GM13976 (cell line): Measurements from ENCODE around the gene SLC9A8.
A peak's percentile ranks its signal among the peaks of the same experiment; 100 is the strongest.

Experiments
- DNase-seq: peaks from one replicate; pipeline ENCODE4 v3.0.0; 2012; ENCODE audit warnings: low spot score
- in situ Hi-C: fragments of 300-500 bp; cut with MboI; formaldehyde crosslinking; loops from one replicate; pipeline ENCODE4 v1.12.0; 2022; ENCODE audit warnings: low sequenced_read_pairs, mixed read lengths, inconsistent platforms; ENCODE audit not compliant: unreplicated experiment
- TF ChIP-seq, protein P1 (sequence below): IDR thresholded peaks from 2 replicates; pipeline ENCODE4 v1.5.1; 2012; ENCODE audit warnings: borderline replicate concordance, mild to moderate bottlenecking; ENCODE audit not compliant: insufficient read depth; ENCODE audit errors: extremely low read depth, missing control alignments, control extremely low read depth

SLC9A8 gene

DNA sequence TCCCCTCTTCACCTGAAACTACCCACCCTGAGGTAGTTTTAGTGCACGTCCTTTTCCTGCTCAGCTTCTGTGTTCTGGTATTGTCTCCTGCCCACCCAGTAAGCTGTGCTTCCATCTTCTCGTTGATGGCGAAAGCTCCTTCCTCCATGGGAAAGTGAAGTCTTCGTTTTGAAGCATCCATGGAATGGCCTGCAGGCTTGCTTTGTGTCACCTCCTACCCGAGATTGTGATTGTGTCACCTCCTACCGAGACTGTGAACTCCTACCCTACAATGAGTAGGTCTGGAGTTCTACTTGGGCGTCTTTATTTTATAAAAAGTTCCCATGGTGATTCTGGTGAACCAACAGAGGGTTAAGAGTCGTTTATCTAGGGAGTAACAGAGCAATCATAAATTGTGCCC is 25.9 kb downstream of the SLC9A8 start:
- TF ChIP-seq, protein P1, sequence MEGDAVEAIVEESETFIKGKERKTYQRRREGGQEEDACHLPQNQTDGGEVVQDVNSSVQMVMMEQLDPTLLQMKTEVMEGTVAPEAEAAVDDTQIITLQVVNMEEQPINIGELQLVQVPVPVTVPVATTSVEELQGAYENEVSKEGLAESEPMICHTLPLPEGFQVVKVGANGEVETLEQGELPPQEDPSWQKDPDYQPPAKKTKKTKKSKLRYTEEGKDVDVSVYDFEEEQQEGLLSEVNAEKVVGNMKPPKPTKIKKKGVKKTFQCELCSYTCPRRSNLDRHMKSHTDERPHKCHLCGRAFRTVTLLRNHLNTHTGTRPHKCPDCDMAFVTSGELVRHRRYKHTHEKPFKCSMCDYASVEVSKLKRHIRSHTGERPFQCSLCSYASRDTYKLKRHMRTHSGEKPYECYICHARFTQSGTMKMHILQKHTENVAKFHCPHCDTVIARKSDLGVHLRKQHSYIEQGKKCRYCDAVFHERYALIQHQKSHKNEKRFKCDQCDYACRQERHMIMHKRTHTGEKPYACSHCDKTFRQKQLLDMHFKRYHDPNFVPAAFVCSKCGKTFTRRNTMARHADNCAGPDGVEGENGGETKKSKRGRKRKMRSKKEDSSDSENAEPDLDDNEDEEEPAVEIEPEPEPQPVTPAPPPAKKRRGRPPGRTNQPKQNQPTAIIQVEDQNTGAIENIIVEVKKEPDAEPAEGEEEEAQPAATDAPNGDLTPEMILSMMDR, result no peak
- in situ Hi-C loops, result no loop called here
- DNase-seq, result no peak

- no peak for DNase-seq
- in situ Hi-C loops, result loop anchor here (10.0 kb wide), 1 partner anchor 228 kb away; no protein-coding TSS in a partner anchor
Observed at GRCh38 chr20:49843139-49843538, 30.5 kb downstream of the SLC9A8 start.

DNA sequence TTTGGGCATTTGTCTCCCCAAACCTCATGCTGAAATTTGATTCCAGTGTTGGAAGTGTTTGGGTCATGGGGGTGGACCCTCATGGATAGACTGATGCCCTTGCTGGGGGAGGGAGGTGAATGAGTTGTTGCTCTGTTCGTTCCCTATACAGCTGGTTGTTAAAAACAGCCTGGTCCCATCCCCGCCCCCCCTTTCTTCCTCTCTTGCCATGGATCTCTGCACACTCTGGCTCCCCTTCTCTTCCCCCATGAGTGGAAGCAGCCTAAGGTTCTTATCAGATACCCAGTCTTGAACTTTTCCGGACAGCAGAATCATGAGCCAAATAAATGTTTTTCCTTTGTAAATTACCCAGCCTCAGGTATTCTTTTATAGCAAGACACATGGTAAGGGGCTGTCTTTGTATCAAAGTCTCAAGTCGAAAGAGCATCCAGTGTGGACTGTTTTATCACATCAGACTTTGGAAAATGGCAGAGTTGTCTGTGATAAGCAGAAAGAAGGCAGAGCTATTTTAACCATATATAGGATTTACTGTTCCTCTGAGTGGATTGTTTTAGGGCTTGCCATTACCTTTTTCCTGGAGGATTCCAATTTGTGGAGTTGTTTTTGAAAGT is 31.2 kb downstream of the SLC9A8 start:
- in situ Hi-C loops, result loop anchor here (10.0 kb wide), 1 partner anchor 229 kb away; no protein-coding TSS in a partner anchor
- TF ChIP-seq, protein P1, result no peak
- DNase-seq, result no peak

More at GRCh38 chr20:49843139-49843538, 30.5 kb downstream of the SLC9A8 start:
- TF ChIP-seq, protein P1, result no peak

DNA sequence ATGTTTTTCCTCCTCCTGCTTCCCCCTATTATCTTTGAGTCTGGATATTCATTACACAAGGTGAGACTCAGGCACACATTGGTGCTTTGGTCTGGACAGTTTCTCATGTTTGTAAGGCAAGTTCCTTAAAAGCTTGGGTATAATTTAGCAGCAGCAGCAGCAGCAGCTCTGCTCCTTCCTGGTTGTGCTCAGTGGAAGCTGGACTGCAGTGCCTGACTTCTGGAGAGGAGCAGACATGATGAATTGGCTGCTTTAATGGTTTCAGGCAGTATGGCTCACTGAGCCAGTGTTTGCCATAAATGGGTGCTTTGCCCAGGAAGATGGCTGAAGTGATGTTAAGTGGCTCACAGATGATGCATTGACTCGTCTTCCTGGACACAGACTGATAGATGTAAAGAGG is 32.4 kb downstream of the SLC9A8 start:
- TF ChIP-seq, protein P1, result no peak
- in situ Hi-C loops, result loop anchor here (10.0 kb wide), 1 partner anchor 230 kb away; no protein-coding TSS in a partner anchor
- DNase-seq, result no peak

DNA sequence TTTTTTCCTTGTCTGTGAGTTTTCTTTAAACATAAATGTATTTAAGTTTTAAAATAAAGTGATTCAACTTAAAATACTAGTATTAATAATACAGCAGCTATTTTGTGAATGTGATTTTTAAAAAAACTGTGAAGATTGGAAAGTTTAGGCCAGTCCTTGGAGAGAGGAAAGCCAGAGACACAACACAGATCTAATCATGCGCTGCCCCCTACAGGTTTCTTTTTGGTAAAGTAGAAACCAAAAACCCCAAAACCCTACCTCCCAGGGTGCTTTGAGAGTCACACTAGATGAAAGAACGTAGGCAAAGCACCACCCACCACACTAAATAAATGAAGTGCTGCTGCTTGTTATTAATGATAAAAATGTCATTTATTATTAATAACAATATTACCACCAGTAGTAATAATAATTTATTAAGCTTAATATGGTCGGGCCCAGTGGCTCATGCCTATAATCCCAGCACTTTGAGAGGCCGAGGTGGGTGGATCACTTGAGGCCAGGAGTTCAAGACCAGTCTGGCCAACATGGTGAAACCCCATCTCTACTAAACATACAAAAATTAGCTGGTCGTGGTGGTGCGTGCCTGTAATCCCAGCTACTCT is 33.7 kb downstream of the SLC9A8 start:
- peak; percentile 67 for DNase-seq
- TF ChIP-seq, protein P1, result peak; percentile 34
- in situ Hi-C loops, result loop anchor here (10.0 kb wide), 1 partner anchor 232 kb away; no protein-coding TSS in a partner anchor

DNA sequence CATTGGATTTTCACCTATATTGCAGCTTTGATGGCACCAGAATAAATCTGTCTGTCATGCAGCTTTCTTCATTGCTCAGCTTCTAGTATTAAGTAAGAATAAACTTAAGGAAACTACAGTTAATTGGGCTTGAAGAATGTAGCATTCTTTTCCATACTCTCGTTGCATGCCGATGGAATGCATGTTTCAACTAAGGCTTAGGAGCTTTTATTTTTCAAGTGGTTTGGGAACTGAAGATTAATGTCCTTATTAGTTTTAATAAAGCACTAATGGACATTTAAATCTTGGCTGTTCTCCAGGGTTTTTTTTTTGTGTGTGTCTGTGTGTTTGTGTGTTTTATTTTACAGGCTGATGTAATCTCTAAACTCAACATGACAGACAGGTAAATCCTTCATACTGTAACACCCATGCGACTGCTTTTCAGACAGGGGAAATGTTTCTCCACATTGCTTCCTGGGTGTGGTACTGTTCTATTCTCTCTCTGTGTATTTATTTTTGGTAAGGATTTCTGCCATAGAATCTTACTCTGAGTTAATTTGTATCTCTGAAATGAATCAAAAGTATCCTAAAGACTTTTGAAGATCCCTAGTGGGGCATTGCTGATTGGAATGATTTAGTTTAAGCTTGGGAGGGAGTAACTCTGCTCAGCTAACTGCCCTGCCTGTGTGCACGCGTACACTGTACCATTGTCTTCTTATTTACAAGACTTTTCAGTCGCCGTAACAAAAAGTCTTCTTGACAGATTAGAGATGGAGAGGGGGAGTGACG is 38.0 kb downstream of the SLC9A8 start:
- no peak for DNase-seq
- TF ChIP-seq, protein P1, result no peak
- in situ Hi-C loops, result loop anchor here (25.0 kb wide), 1 partner anchor 513 kb away; no protein-coding TSS in a partner anchor
